K562 (cell line): ENCODE measurements around the gene MLX. TPM values are rescaled to one million over a fixed set of nuclear protein-coding genes. Genes with fewer than 3 reads are reported as not detected.

ENCODE experiments used
- BCLAF1 ChIP-seq, 2 experiments: fragments of 450-650 bp in 1 of 2; IDR thresholded peaks; 2 replicates each; pipeline ENCODE4 v1.6.1; 2011 to 2017; ENCODE audit warnings: low read depth in 2 of 2, antibody characterized with exemption in 1 of 2, borderline replicate concordance in 1 of 2, low read length in 1 of 2, mild to moderate bottlenecking in 1 of 2, mixed read lengths in 1 of 2; ENCODE audit not compliant: control insufficient read depth in 1 of 2
- BCOR ChIP-seq: fragments of 450-650 bp; IDR thresholded peaks from 2 replicates; pipeline ENCODE4 v1.6.1; 2016
- HES1 ChIP-seq: fragments of 450-650 bp; IDR thresholded peaks from 2 replicates; pipeline ENCODE4 v1.6.1; 2016; ENCODE audit warnings: low read depth, mild to moderate bottlenecking, moderate library complexity
- JUN ChIP-seq, 2 experiments: sonication (generic) in 1 of 2; formaldehyde crosslinking in 1 of 2; IDR thresholded peaks; 2 replicates each; pipeline versions ENCODE4 v1.6.1 to v1.8.0; 2012 to 2022; ENCODE audit warnings: borderline replicate concordance in 2 of 2, mild to moderate bottlenecking in 2 of 2, improper control_type of control experiment in 1 of 2, low read depth in 1 of 2, low read length in 1 of 2, missing genetic modification reagents in 1 of 2
- MED1 ChIP-seq: sonication (generic); formaldehyde crosslinking; IDR thresholded peaks from 2 replicates; pipeline ENCODE4 v1.8.1; 2023; ENCODE audit warnings: missing genetic modification reagents, borderline replicate concordance
- NBN ChIP-seq: fragments of 450-650 bp; IDR thresholded peaks from 2 replicates; pipeline ENCODE4 v1.6.1; 2016; ENCODE audit warnings: low read depth, mild to moderate bottlenecking
- TGIF2 ChIP-seq: sonication (generic); formaldehyde crosslinking; IDR thresholded peaks from 2 replicates; pipeline ENCODE4 v1.8.1; 2022; ENCODE audit warnings: mild to moderate bottlenecking, missing genetic modification reagents, moderate library complexity
- ZBTB11 ChIP-seq, 3 experiments: fragments of 200-800 bp in 1 of 3; fragments of 250-450 bp in 1 of 3; fragments of 450-650 bp in 1 of 3; sonication (Bioruptor Pico) in 1 of 3; sonication (Bioruptor generic) in 1 of 3; formaldehyde crosslinking in 1 of 3; IDR thresholded peaks; 2 replicates each; pipeline versions ENCODE4 v1.6.1 to v1.8.0; 2016 to 2022; ENCODE audit warnings: mild to moderate bottlenecking in 2 of 3, missing genetic modification characterization in 2 of 3, missing compliant biosample characterization in 1 of 3, moderate library complexity in 1 of 3
- ZNF449 ChIP-seq: fragments of 250-450 bp; sonication (Bioruptor Pico); IDR thresholded peaks from 2 replicates; pipeline ENCODE4 v1.8.0; 2022; ENCODE audit warnings: moderate library complexity, mild to moderate bottlenecking, inconsistent platforms
- ZNF609 ChIP-seq: sonication (generic); formaldehyde crosslinking; IDR thresholded peaks from 2 replicates; pipeline ENCODE4 v1.8.1; 2023; ENCODE audit warnings: missing genetic modification reagents, mild to moderate bottlenecking, borderline replicate concordance
- polyA plus RNA-seq, 8 experiments: library from polyadenylated mRNA; depleted of rRNA in 4 of 8; stranded (reverse) in 5 of 8; unstranded in 3 of 8; fragments of >200 nt; fragmentation: Nextera tagmentation in 2 of 8; fragmentation: Illumina TruSeq in 1 of 8; extraction: Ambion mirVana in 2 of 8; extraction: Trizol in 1 of 8; gene quantifications; 2 replicates each; pipeline versions ENCODE4 v1.2.1 to v1.2.3, GENCODE V29; 2011 to 2014; ENCODE audit warnings: inconsistent platforms in 1 of 8, missing spikeins in 1 of 8
- total RNA-seq, 7 experiments: library from RNA; depleted of rRNA in 6 of 7; stranded (reverse); fragments of >200 nt in 6 of 7; fragmentation: Illumina TruSeq in 2 of 7; extraction: Trizol in 2 of 7; gene quantifications; 2 replicates each; pipeline versions ENCODE4 v1.2.1 to v1.2.3, GENCODE V29; 2011 to 2021; ENCODE audit warnings: low replicate concordance in 1 of 7

The MLX gene
- total and polyA plus RNA-seq, 9 of the 15 experiments (the other 6 are each of a cell fraction or from before 2014, with no cell fraction given): 42.9 to 100 (median 58.9) TPM

GRCh38 chr17:42554250-42555121, 12.4 kb upstream of the MLX start (continued):
- TF ChIP-seq ZNF609: no peak
- no peak for TF ChIP-seq MED1 (CRISPR knock-in tag)
- TF ChIP-seq ZBTB11 (CRISPR knock-in tag; IDR thresholded peaks at IDR 0.05): peak in 1 of 3 experiments; percentile 51; a peak in 1 of 6 replicates
- no peak for TF ChIP-seq HES1
- 0 out of 2 replicates have a peak, but pooled peaks have one; percentile 19 for TF ChIP-seq NBN
- no peak for TF ChIP-seq BCOR
- TF ChIP-seq TGIF2 (CRISPR knock-in tag): no peak
- TF ChIP-seq ZNF449: no peak
- TF ChIP-seq JUN (IDR thresholded peaks at IDR 0.05; ENCODE audit: borderline replicate concordance, low read depth, low read length): no peak
- TF ChIP-seq JUN (CRISPR knock-in tag; IDR thresholded peaks at IDR 0.05; ENCODE audit: borderline replicate concordance): no peak
- TF ChIP-seq BCLAF1 (IDR thresholded peaks at IDR 0.05; ENCODE audit: borderline replicate concordance in 1 of 2, control insufficient read depth in 1 of 2, low read depth in 2 of 2, low read length in 1 of 2): no peak
